Left lung (tissue), 10 donors: ENCODE results near the gene EXTL1. TPM values are rescaled to one million over a fixed set of nuclear protein-coding genes. Genes with fewer than 3 reads are reported as not detected.

ENCODE experiments used
- ATAC-seq: fragments of 200-7000 bp; cut with Tn5 transposase; one replicate; pipeline ENCODE4 v1.9.1; 2020; ENCODE audit warnings: moderate library complexity
- DNase-seq, 4 donors: peaks; one replicate each; pipeline ENCODE4 v3.0.0-alpha.2; 2013 to 2020
- H3K27ac ChIP-seq, 2 donors: fragments of 200-600 bp; sonication (generic) in 1 of 2; one replicate each; pipeline versions ENCODE4 v1.5.0 to v1.8.0; 2020 to 2021
- H3K27me3 ChIP-seq, 2 donors: fragments of 200-600 bp; sonication (generic) in 1 of 2; one replicate each; pipeline versions ENCODE4 v1.5.0 to v1.8.0; 2020 to 2021
- H3K36me3 ChIP-seq, 2 donors: fragments of 200-600 bp; sonication (generic) in 1 of 2; one replicate each; pipeline versions ENCODE4 v1.5.0 to v1.8.0; 2020 to 2021
- H3K4me1 ChIP-seq, 2 donors: fragments of 200-600 bp; one replicate each; pipeline ENCODE4 v1.8.0; 2021
- H3K4me3 ChIP-seq, 2 donors: fragments of 200-600 bp; sonication (generic) in 1 of 2; one replicate each; pipeline versions ENCODE4 v1.5.0 to v1.8.0; 2020 to 2021; ENCODE audit warnings: mild to moderate bottlenecking in 1 of 2
- H3K9me3 ChIP-seq, 2 donors: fragments of 200-600 bp; sonication (generic) in 1 of 2; one replicate each; pipeline versions ENCODE4 v1.5.0 to v1.8.0; 2020 to 2021
- CTCF ChIP-seq, 2 donors: fragments of 200-600 bp; sonication (generic) in 1 of 2; IDR thresholded peaks; one replicate each; pipeline versions ENCODE4 v1.5.0 to v1.8.0; 2021; ENCODE audit warnings: antibody characterized with exemption in 2 of 2
- intact Hi-C, 2 donors: fragments of 100-400 bp; cut with DNase I; formaldehyde crosslinking; loops; one replicate each; pipeline versions ENCODE4 v1.11.2 to v1.14.2; 2022
- polyA plus RNA-seq, 6 donors: library from polyadenylated mRNA; unstranded; fragments of 120-200 nt; gene quantifications; one replicate each; pipeline ENCODE4 v1.2.1, GENCODE V29; 2013; ENCODE audit not compliant: insufficient read length in 6 of 6
- total RNA-seq, 2 donors: library from RNA; stranded (reverse); fragmentation: NEBNext Ultra II Directional; extraction: Animal tissue kit (Norgen Biotek cat#: 25700); gene quantifications; one replicate each; pipeline ENCODE4 v1.2.1, GENCODE V29; 2021
- donor health status: DM: no; HTN: yes; CAD: no.
- donor health status: DM: no; HTN: no; CAD: no.

EXTL1 gene
- total and polyA plus RNA-seq, 8 donors = 0.13 to 1.0 (median 0.79) TPM

- TF ChIP-seq CTCF (IDR thresholded peaks at IDR 0.05) = no peak
- Histone ChIP-seq H3K9me3 (no peaks in the 10 kb centered on the region), H3K27me3 (peaks cover 0 to 9% of the 10 kb centered on the region in 2 donors), H3K4me1 (no peaks in the 10 kb centered on the region), H3K36me3 (no peaks in the 10 kb centered on the region), H3K27ac (no peak overlapping the region), H3K4me3 (no peak overlapping the region)
- intact Hi-C loops = no loop called here
- ATAC-seq = no peak
- DNase-seq = peak in 1 of 4 donors; percentile 62
Measured at GRCh38 chr1:26029054-26029863, 7.7 kb downstream of the EXTL1 start.

- Histone ChIP-seq H3K27ac (no peak overlapping the region), H3K36me3 (no peaks in the 10 kb centered on the region), H3K27me3 (peaks cover 0 to 16% of the 10 kb centered on the region in 2 donors), H3K4me3 (no peak overlapping the region), H3K4me1 (peaks cover 0 to 4% of the 10 kb centered on the region in 2 donors), H3K9me3 (no peaks in the 10 kb centered on the region)
- DNase-seq (no peak), ATAC-seq (no peak)
- TF ChIP-seq CTCF (IDR thresholded peaks at IDR 0.05) = no peak
- intact Hi-C loops = loop anchor here in 1 of 2 donors (10.0 kb wide), 1 partner anchor 135 kb away; the partner anchor contains the start of genes C1orf232 and ZNF593
Measured at GRCh38 chr1:26029864-26030481, 8.4 kb downstream of the EXTL1 start.

GRCh38 chr1:26031196-26031595, 9.6 kb downstream of the EXTL1 start:
- DNase-seq (no peak), ATAC-seq (no peak)
- H3K36me3 ChIP-seq = no peaks in the 10 kb centered on the region
- peaks cover 0 to 16% of the 10 kb centered on the region in 2 donors for H3K27me3 ChIP-seq
- TF ChIP-seq CTCF (IDR thresholded peaks at IDR 0.05) = no peak
- intact Hi-C loops = loop anchor here in 1 of 2 donors (10.0 kb wide), 1 partner anchor 134 kb away; the partner anchor contains the start of genes C1orf232 and ZNF593
- no peaks in the 10 kb centered on the region for H3K9me3 ChIP-seq
- peaks cover 0 to 9% of the 10 kb centered on the region in 2 donors for H3K4me1 ChIP-seq
- no peak overlapping the region for H3K27ac ChIP-seq
- no peak overlapping the region for H3K4me3 ChIP-seq

- Histone ChIP-seq H3K36me3 (no peaks in the 10 kb centered on the region), H3K9me3 (no peaks in the 10 kb centered on the region), H3K27me3 (peaks cover 0 to 20% of the 10 kb centered on the region in 2 donors), H3K4me3 (no peak overlapping the region), H3K27ac (no peak overlapping the region), H3K4me1 (peaks cover 0 to 14% of the 10 kb centered on the region in 2 donors)
- TF ChIP-seq CTCF (IDR thresholded peaks at IDR 0.05) = no peak
- intact Hi-C loops = loop anchor here in 1 of 2 donors (10.0 kb wide), 1 partner anchor 133 kb away; the partner anchor contains the start of genes C1orf232 and ZNF593
- DNase-seq = no peak
- no peak for ATAC-seq
Measured at GRCh38 chr1:26031611-26032220, 10.1 kb downstream of the EXTL1 start.
